ENCODE data around the gene DEAF1.
"Not testable (repeated sequence)": the region's sequence is repeated elsewhere in the genome, so short reads cannot be mapped to it uniquely, and the experiment has no call there.

The DEAF1 gene

GRCh38 chr11:695538-696248 is 671 bp upstream of the DEAF1 start, which contains the start of gene TMEM80:
Gene TMEM80 (plus strand): TSS chr11:695816. CDS start chr11:695828, 12 bp downstream.
- no peaks in the 10 kb centered on the region for H3K27me3 ChIP-seq (replicated peaks; ENCODE audit: control insufficient read depth, insufficient read depth, low read length)
- peaks cover 3% of the 10 kb centered on the region for H3K36me3 ChIP-seq (ENCODE audit: control insufficient read depth, insufficient read depth, low read length, severe bottlenecking)
- peak within 1 kb of the TSS; percentile 100 for H3K9ac ChIP-seq (ENCODE audit: low read length)
- H3K9me3 ChIP-seq (ENCODE audit: control insufficient read depth, low read length): no peaks in the 10 kb centered on the region
- peak within 1 kb of the TSS; percentile 86 for H3K4me3 ChIP-seq (ENCODE audit: low read length)
- peak; percentile 100 for DNase-seq (ENCODE audit: low read depth)
- H3K4me1 ChIP-seq (ENCODE audit: control insufficient read depth, insufficient read depth, low read length): peaks cover 49% of the 10 kb centered on the region

- DNase-seq (ENCODE audit: low read depth): no peak
- peak overlapping the region; percentile 100 for H3K9ac ChIP-seq (ENCODE audit: low read length)
- H3K4me1 ChIP-seq (ENCODE audit: control insufficient read depth, insufficient read depth, low read length): peaks cover 49% of the 10 kb centered on the region
- peak overlapping the region; percentile 86 for H3K4me3 ChIP-seq (ENCODE audit: low read length)
- H3K36me3 ChIP-seq (ENCODE audit: control insufficient read depth, insufficient read depth, low read length, severe bottlenecking): no peaks in the 10 kb centered on the region
- H3K27me3 ChIP-seq (replicated peaks; ENCODE audit: control insufficient read depth, insufficient read depth, low read length): no peaks in the 10 kb centered on the region
- no peaks in the 10 kb centered on the region for H3K9me3 ChIP-seq (ENCODE audit: control insufficient read depth, low read length)
Observed at GRCh38 chr11:695288-695537, 191 bp upstream of the DEAF1 start.

GRCh38 chr11:693887-694562 is 997 bp downstream of the DEAF1 start:
- no peaks in the 10 kb centered on the region for H3K9me3 ChIP-seq (ENCODE audit: control insufficient read depth, low read length)
- H3K4me3 ChIP-seq (ENCODE audit: low read length): peak overlapping the region; percentile 69

GRCh38 chr11:693415-693831 is 1.6 kb downstream of the DEAF1 start:
- peak overlapping the region; percentile 69 for H3K4me3 ChIP-seq (ENCODE audit: low read length)
- peak; percentile 29 for DNase-seq (ENCODE audit: low read depth)

More at GRCh38 chr11:693887-694562, 997 bp downstream of the DEAF1 start:
- DNase-seq (ENCODE audit: low read depth): no peak
- Histone ChIP-seq H3K27me3 (replicated peaks; ENCODE audit: control insufficient read depth, insufficient read depth, low read length) (no peaks in the 10 kb centered on the region), H3K9ac (ENCODE audit: low read length) (peak overlapping the region; percentile 58), H3K4me1 (ENCODE audit: control insufficient read depth, insufficient read depth, low read length) (peaks cover 38% of the 10 kb centered on the region), H3K36me3 (ENCODE audit: control insufficient read depth, insufficient read depth, low read length, severe bottlenecking) (no peaks in the 10 kb centered on the region)

GRCh38 chr11:692824-693414 is 2.1 kb downstream of the DEAF1 start:
- no peaks in the 10 kb centered on the region for H3K27me3 ChIP-seq (replicated peaks; ENCODE audit: control insufficient read depth, insufficient read depth, low read length)
- H3K9ac ChIP-seq (ENCODE audit: low read length): no peak overlapping the region
- H3K9me3 ChIP-seq (ENCODE audit: control insufficient read depth, low read length): no peaks in the 10 kb centered on the region
- H3K4me1 ChIP-seq (ENCODE audit: control insufficient read depth, insufficient read depth, low read length): peaks cover 27% of the 10 kb centered on the region
- peaks cover 9% of the 10 kb centered on the region for H3K36me3 ChIP-seq (ENCODE audit: control insufficient read depth, insufficient read depth, low read length, severe bottlenecking)
- no peak for DNase-seq (ENCODE audit: low read depth)
- peak overlapping the region; percentile 69 for H3K4me3 ChIP-seq (ENCODE audit: low read length)

More at GRCh38 chr11:693415-693831, 1.6 kb downstream of the DEAF1 start:
- peaks cover 32% of the 10 kb centered on the region for H3K4me1 ChIP-seq (ENCODE audit: control insufficient read depth, insufficient read depth, low read length)
- H3K9me3 ChIP-seq (ENCODE audit: control insufficient read depth, low read length): no peaks in the 10 kb centered on the region
- H3K27me3 ChIP-seq (replicated peaks; ENCODE audit: control insufficient read depth, insufficient read depth, low read length): no peaks in the 10 kb centered on the region
- H3K36me3 ChIP-seq (ENCODE audit: control insufficient read depth, insufficient read depth, low read length, severe bottlenecking): peaks cover 4% of the 10 kb centered on the region
- H3K9ac ChIP-seq (ENCODE audit: low read length): peak overlapping the region; percentile 58

- H3K4me1 ChIP-seq (ENCODE audit: control insufficient read depth, insufficient read depth, low read length): peaks cover 17% of the 10 kb centered on the region
- peaks cover 19% of the 10 kb centered on the region for H3K36me3 ChIP-seq (ENCODE audit: control insufficient read depth, insufficient read depth, low read length, severe bottlenecking)
- no peaks in the 10 kb centered on the region for H3K9me3 ChIP-seq (ENCODE audit: control insufficient read depth, low read length)
- no peak for DNase-seq (ENCODE audit: low read depth)
- H3K27me3 ChIP-seq (replicated peaks; ENCODE audit: control insufficient read depth, insufficient read depth, low read length): no peaks in the 10 kb centered on the region
- no peak overlapping the region for H3K9ac ChIP-seq (ENCODE audit: low read length)
- H3K4me3 ChIP-seq (ENCODE audit: low read length): no peak overlapping the region
Observed at GRCh38 chr11:691710-692590, 3.1 kb downstream of the DEAF1 start.

GRCh38 chr11:690738-691633 is 4.0 kb downstream of the DEAF1 start:
- H3K27me3 ChIP-seq (replicated peaks; ENCODE audit: control insufficient read depth, insufficient read depth, low read length): no peaks in the 10 kb centered on the region
- H3K9me3 ChIP-seq (ENCODE audit: control insufficient read depth, low read length): no peaks in the 10 kb centered on the region
- H3K4me1 ChIP-seq (ENCODE audit: control insufficient read depth, insufficient read depth, low read length): peaks cover 13% of the 10 kb centered on the region
- peaks cover 28% of the 10 kb centered on the region for H3K36me3 ChIP-seq (ENCODE audit: control insufficient read depth, insufficient read depth, low read length, severe bottlenecking)
- no peak overlapping the region for H3K9ac ChIP-seq (ENCODE audit: low read length)
- DNase-seq (ENCODE audit: low read depth): no peak
- H3K4me3 ChIP-seq (ENCODE audit: low read length): no peak overlapping the region

GRCh38 chr11:690244-690643 is 4.8 kb downstream of the DEAF1 start:
- H3K36me3 ChIP-seq (ENCODE audit: control insufficient read depth, insufficient read depth, low read length, severe bottlenecking): peaks cover 28% of the 10 kb centered on the region

GRCh38 chr11:689625-690024 is 5.4 kb downstream of the DEAF1 start:
- no peak overlapping the region for H3K9ac ChIP-seq (ENCODE audit: low read length)
- no peak overlapping the region for H3K4me3 ChIP-seq (ENCODE audit: low read length)
- no peak for DNase-seq (ENCODE audit: low read depth)
- peaks cover 13% of the 10 kb centered on the region for H3K4me1 ChIP-seq (ENCODE audit: control insufficient read depth, insufficient read depth, low read length)
- no peaks in the 10 kb centered on the region for H3K27me3 ChIP-seq (replicated peaks; ENCODE audit: control insufficient read depth, insufficient read depth, low read length)
- no peaks in the 10 kb centered on the region for H3K9me3 ChIP-seq (ENCODE audit: control insufficient read depth, low read length)
- peaks cover 32% of the 10 kb centered on the region for H3K36me3 ChIP-seq (ENCODE audit: control insufficient read depth, insufficient read depth, low read length, severe bottlenecking)

More at GRCh38 chr11:690244-690643, 4.8 kb downstream of the DEAF1 start:
- not testable (repeated sequence) for DNase-seq (ENCODE audit: low read depth); H3K4me3 ChIP-seq (ENCODE audit: low read length); H3K27me3 ChIP-seq (replicated peaks; ENCODE audit: control insufficient read depth, insufficient read depth, low read length); H3K9ac ChIP-seq (ENCODE audit: low read length); H3K9me3 ChIP-seq (ENCODE audit: control insufficient read depth, low read length)
- H3K4me1 ChIP-seq (ENCODE audit: control insufficient read depth, insufficient read depth, low read length): peaks cover 13% of the 10 kb centered on the region

- Histone ChIP-seq H3K9ac (ENCODE audit: low read length) (no peak overlapping the region), H3K4me3 (ENCODE audit: low read length) (no peak overlapping the region), H3K4me1 (ENCODE audit: control insufficient read depth, insufficient read depth, low read length) (peaks cover 7% of the 10 kb centered on the region), H3K36me3 (ENCODE audit: control insufficient read depth, insufficient read depth, low read length, severe bottlenecking) (peaks cover 41% of the 10 kb centered on the region), H3K9me3 (ENCODE audit: control insufficient read depth, low read length) (no peaks in the 10 kb centered on the region), H3K27me3 (replicated peaks; ENCODE audit: control insufficient read depth, insufficient read depth, low read length) (no peaks in the 10 kb centered on the region)
- DNase-seq (ENCODE audit: low read depth): no peak
Observed at GRCh38 chr11:688681-689080, 6.3 kb downstream of the DEAF1 start.
